GM12878 (cell line): Measurements from ENCODE around the gene GTF2IRD1.
"Not testable (repeated sequence)": the region's sequence is repeated elsewhere in the genome, so short reads cannot be mapped to it uniquely, and the experiment has no call there.

Experiments used
- CEBPZ ChIP-seq: fragments of 150-350 bp; IDR thresholded peaks from 2 replicates; pipeline ENCODE4 v1.6.1; 2016; ENCODE audit warnings: low read depth, low read length
- ESRRA ChIP-seq: IDR thresholded peaks from 2 replicates; pipeline ENCODE4 v1.6.1; 2012; ENCODE audit warnings: mild to moderate bottlenecking, low read length, improper control_type of control experiment
- POLR2A ChIP-seq: IDR thresholded peaks from 2 replicates; pipeline ENCODE4 v1.6.1; 2011; ENCODE audit warnings: low read depth, mild to moderate bottlenecking, low read length
- SP1 ChIP-seq: IDR thresholded peaks from one replicate; pipeline ENCODE4 v1.6.1; 2011; ENCODE audit warnings: low read depth, low read length
- STAT3 ChIP-seq: IDR thresholded peaks from 2 replicates; pipeline ENCODE4 v1.6.1; 2011; ENCODE audit warnings: low read depth, low read length, improper control_type of control experiment

DNA sequence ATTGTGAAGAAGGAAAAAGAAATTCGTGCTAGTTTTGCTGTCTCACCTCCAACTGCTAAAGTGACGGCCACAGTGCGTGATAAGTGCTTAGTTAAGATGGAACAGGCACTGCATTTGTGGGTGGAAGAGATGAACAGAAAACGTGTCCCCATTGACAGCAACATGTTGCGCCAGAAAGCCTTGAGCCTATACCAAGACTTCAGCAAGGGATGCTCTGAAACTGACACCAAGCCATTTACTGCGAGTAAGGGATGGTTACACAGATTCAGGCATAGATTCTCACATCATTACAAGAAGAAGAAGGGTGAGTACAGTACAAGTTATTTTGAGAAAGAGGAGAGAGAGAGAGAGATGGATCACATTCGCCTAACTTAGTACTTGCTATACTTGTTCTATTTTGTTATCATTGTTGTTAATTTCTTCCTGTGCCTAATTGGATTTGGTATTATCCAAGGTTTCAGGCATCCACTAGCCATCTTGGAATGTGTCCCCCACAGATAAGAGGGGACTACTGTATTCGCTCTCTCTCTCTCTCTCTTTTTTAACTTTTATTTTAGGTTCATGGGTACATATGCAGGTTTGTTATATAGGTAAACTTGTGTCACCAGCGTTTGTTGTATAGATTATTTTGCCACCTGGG, 196.9 kb downstream of the GTF2IRD1 start:
- TF ChIP-seq POLR2A: peak; percentile 19; the same call in 1 of the 2 replicates
- not testable (repeated sequence) for TF ChIP-seq SP1, ESRRA, CEBPZ, STAT3
